Testis (tissue), 3 donors: ENCODE measurements around the gene ICAM2. TPM values are rescaled to one million over a fixed set of nuclear protein-coding genes. Genes with fewer than 3 reads are reported as not detected.

Experiments
- DNase-seq: peaks from one replicate; pipeline ENCODE4 v3.0.0-alpha.2; 2019
- H3K27ac ChIP-seq, 2 donors: fragments of 200-600 bp; sonication (generic); one replicate each; pipeline ENCODE4 v1.5.1; 2019
- H3K27me3 ChIP-seq: fragments of 200-600 bp; sonication (generic); one replicate; pipeline ENCODE4 v1.5.1; 2019
- H3K36me3 ChIP-seq: fragments of 200-600 bp; sonication (generic); one replicate; pipeline ENCODE4 v1.5.1; 2017; ENCODE audit warnings: low read depth; ENCODE audit errors: missing control alignments
- H3K4me1 ChIP-seq: fragments of 200-600 bp; sonication (generic); one replicate; pipeline ENCODE4 v1.5.1; 2019
- H3K4me3 ChIP-seq, 2 donors: fragments of 200-600 bp; sonication (generic); one replicate each; pipeline ENCODE4 v1.5.1; 2017 to 2019
- H3K9me3 ChIP-seq: fragments of 200-600 bp; sonication (generic); one replicate; pipeline ENCODE4 v1.5.1; 2017
- CTCF ChIP-seq, 3 experiments: fragments of 450-650 bp in 2 of 3; fragments of 200-600 bp in 1 of 3; sonication (generic) in 1 of 3; IDR thresholded peaks; one replicate each; pipeline ENCODE4 v1.5.1; 2016 to 2019; ENCODE audit warnings: antibody characterized with exemption in 3 of 3, mild to moderate bottlenecking in 2 of 3, moderate library complexity in 1 of 3
- POLR2A ChIP-seq: fragments of 450-650 bp; IDR thresholded peaks from one replicate; pipeline ENCODE4 v1.6.1; 2017; ENCODE audit warnings: antibody characterized with exemption, mild to moderate bottlenecking, moderate library complexity
- WGBS, 2 donors: methylation state at CpG; one replicate each; pipeline ENCODE4 v1.1.5; 2018; 5-methylcytosine and 5-hydroxymethylcytosine counted together
- intact Hi-C: fragments of 100-400 bp; cut with DNase I; formaldehyde crosslinking; loops from one replicate; pipeline ENCODE4 v1.15.1; 2023; ENCODE audit warnings: low total_unique reads
- polyA plus RNA-seq: library from polyadenylated mRNA; stranded (reverse); fragments of 350-450 nt; fragmentation: Illumina TruSeq; extraction: RNeasy Lipid Tissue Mini Kit (QIAGEN cat#74804); gene quantifications from one replicate; pipeline ENCODE4 v1.2.3, GENCODE V29; 2014; ENCODE audit warnings: low read depth, low replicate concordance; ENCODE audit not compliant: insufficient read depth
- total RNA-seq, 2 donors: library from RNA; depleted of rRNA; stranded (reverse); fragments of >200 nt; gene quantifications; one replicate each; pipeline ENCODE4 v1.2.3, GENCODE V29; 2016

ICAM2 gene
- total and polyA plus RNA-seq, 3 donors from 2014 or later, result 5.2 to 12.1 (median 11.3) TPM

- H3K36me3 ChIP-seq, result no peaks in the 10 kb centered on the region
- TF ChIP-seq POLR2A (no peak), CTCF (IDR thresholded peaks at IDR 0.05) (no peak)
- no peak overlapping the region for H3K4me3 ChIP-seq
- 53 to 57% methylated on average over 11 of the region's 11 CpGs for WGBS, 2 donors
- peaks cover 11% of the 10 kb centered on the region for H3K4me1 ChIP-seq
- no peak for DNase-seq
- no peaks in the 10 kb centered on the region for H3K27me3 ChIP-seq
- no peaks in the 10 kb centered on the region for H3K9me3 ChIP-seq
- H3K27ac ChIP-seq, result no peak overlapping the region
- intact Hi-C loops, result no loop called here
Observed at GRCh38 chr17:64041912-64042311, 21.5 kb upstream of the ICAM2 start.

- TF ChIP-seq CTCF (IDR thresholded peaks at IDR 0.05) (no peak), POLR2A (no peak)
- DNase-seq, result no peak
- no peak overlapping the region for H3K27ac ChIP-seq
- 60 to 63% methylated on average over 6 of the region's 6 CpGs for WGBS, 2 donors
- H3K9me3 ChIP-seq, result no peaks in the 10 kb centered on the region
- no peaks in the 10 kb centered on the region for H3K36me3 ChIP-seq
- intact Hi-C loops, result no loop called here
- H3K4me3 ChIP-seq, result no peak overlapping the region
- no peaks in the 10 kb centered on the region for H3K27me3 ChIP-seq
- H3K4me1 ChIP-seq, result peaks cover 11% of the 10 kb centered on the region
Observed at GRCh38 chr17:64040206-64040605, 19.8 kb upstream of the ICAM2 start.

- no peak for DNase-seq
- Histone ChIP-seq H3K4me1 (peaks cover 11% of the 10 kb centered on the region), H3K4me3 (no peak overlapping the region), H3K36me3 (no peaks in the 10 kb centered on the region), H3K27me3 (no peaks in the 10 kb centered on the region), H3K9me3 (no peaks in the 10 kb centered on the region), H3K27ac (no peak overlapping the region)
- WGBS, 2 donors, result 83 to 85% methylated on average over 3 of the region's 3 CpGs
- no peak for TF ChIP-seq POLR2A
- no peak for TF ChIP-seq CTCF (IDR thresholded peaks at IDR 0.05)
- intact Hi-C loops, result no loop called here
Observed at GRCh38 chr17:64039106-64039400, 18.6 kb upstream of the ICAM2 start.

- intact Hi-C loops, result no loop called here
- 82 to 85% methylated on average over 16 of the region's 16 CpGs for WGBS, 2 donors
- no peak overlapping the region for H3K27ac ChIP-seq
Observed at GRCh38 chr17:64038331-64039105, 18.1 kb upstream of the ICAM2 start.

More at GRCh38 chr17:64038331-64039105, 18.1 kb upstream of the ICAM2 start:
- no peak for DNase-seq
- TF ChIP-seq POLR2A, result no peak
- no peak for TF ChIP-seq CTCF (IDR thresholded peaks at IDR 0.05)
- Histone ChIP-seq H3K36me3 (no peaks in the 10 kb centered on the region), H3K9me3 (no peaks in the 10 kb centered on the region), H3K27me3 (no peaks in the 10 kb centered on the region), H3K4me1 (peaks cover 8% of the 10 kb centered on the region), H3K4me3 (no peak overlapping the region)
